ENCODE data around the gene TBC1D10A.

Gene TBC1D10A

GRCh38 chr22:30251711-30252110, 75.0 kb downstream of the TBC1D10A start:
- H3K79me2 ChIP-seq, result no peaks in the 10 kb centered on the region
- no peak overlapping the region for H2AFZ ChIP-seq
- H3K4me3 ChIP-seq (ENCODE audit: low read depth, low read length), result no peak overlapping the region
- TF ChIP-seq, protein P1, sequence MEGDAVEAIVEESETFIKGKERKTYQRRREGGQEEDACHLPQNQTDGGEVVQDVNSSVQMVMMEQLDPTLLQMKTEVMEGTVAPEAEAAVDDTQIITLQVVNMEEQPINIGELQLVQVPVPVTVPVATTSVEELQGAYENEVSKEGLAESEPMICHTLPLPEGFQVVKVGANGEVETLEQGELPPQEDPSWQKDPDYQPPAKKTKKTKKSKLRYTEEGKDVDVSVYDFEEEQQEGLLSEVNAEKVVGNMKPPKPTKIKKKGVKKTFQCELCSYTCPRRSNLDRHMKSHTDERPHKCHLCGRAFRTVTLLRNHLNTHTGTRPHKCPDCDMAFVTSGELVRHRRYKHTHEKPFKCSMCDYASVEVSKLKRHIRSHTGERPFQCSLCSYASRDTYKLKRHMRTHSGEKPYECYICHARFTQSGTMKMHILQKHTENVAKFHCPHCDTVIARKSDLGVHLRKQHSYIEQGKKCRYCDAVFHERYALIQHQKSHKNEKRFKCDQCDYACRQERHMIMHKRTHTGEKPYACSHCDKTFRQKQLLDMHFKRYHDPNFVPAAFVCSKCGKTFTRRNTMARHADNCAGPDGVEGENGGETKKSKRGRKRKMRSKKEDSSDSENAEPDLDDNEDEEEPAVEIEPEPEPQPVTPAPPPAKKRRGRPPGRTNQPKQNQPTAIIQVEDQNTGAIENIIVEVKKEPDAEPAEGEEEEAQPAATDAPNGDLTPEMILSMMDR (IDR thresholded peaks at IDR 0.05), result no peak
- no peak overlapping the region for H3K9ac ChIP-seq
- H3K27ac ChIP-seq, result no peak overlapping the region
- H3K9me3 ChIP-seq (ENCODE audit: control insufficient read depth, low read length), result no peaks in the 10 kb centered on the region
- H3K4me1 ChIP-seq, result no peaks in the 10 kb centered on the region
- H3K36me3 ChIP-seq (ENCODE audit: control insufficient read depth, insufficient read depth, low read length), result no peaks in the 10 kb centered on the region
- no peaks in the 10 kb centered on the region for H3K27me3 ChIP-seq (ENCODE audit: control insufficient read depth, insufficient read depth, low read length)
- H3K4me2 ChIP-seq (ENCODE audit: low read length), result no peak overlapping the region

- TF ChIP-seq, protein P1 (IDR thresholded peaks at IDR 0.05), result no peak
- Histone ChIP-seq H3K27me3 (ENCODE audit: control insufficient read depth, insufficient read depth, low read length) (no peaks in the 10 kb centered on the region), H2AFZ (no peak overlapping the region), H3K4me2 (ENCODE audit: low read length) (no peak overlapping the region), H3K9me3 (ENCODE audit: control insufficient read depth, low read length) (no peaks in the 10 kb centered on the region), H3K27ac (no peak overlapping the region), H3K36me3 (ENCODE audit: control insufficient read depth, insufficient read depth, low read length) (no peaks in the 10 kb centered on the region), H3K9ac (no peak overlapping the region), H3K79me2 (no peaks in the 10 kb centered on the region), H3K4me1 (no peaks in the 10 kb centered on the region), H3K4me3 (ENCODE audit: low read depth, low read length) (no peak overlapping the region)
These were observed 76.0 kb downstream of the TBC1D10A start for GRCh38 chr22:30250661-30251267.

- no peaks in the 10 kb centered on the region for H3K36me3 ChIP-seq (ENCODE audit: control insufficient read depth, insufficient read depth, low read length)
- no peaks in the 10 kb centered on the region for H3K9me3 ChIP-seq (ENCODE audit: control insufficient read depth, low read length)
- H2AFZ ChIP-seq, result no peak overlapping the region
- H3K4me1 ChIP-seq, result no peaks in the 10 kb centered on the region
- H3K9ac ChIP-seq, result no peak overlapping the region
- H3K4me2 ChIP-seq (ENCODE audit: low read length), result no peak overlapping the region
- no peak overlapping the region for H3K4me3 ChIP-seq (ENCODE audit: low read depth, low read length)
- TF ChIP-seq, protein P1 (IDR thresholded peaks at IDR 0.05), result no peak
- no peaks in the 10 kb centered on the region for H3K79me2 ChIP-seq
- H3K27ac ChIP-seq, result no peak overlapping the region
- H3K27me3 ChIP-seq (ENCODE audit: control insufficient read depth, insufficient read depth, low read length), result no peaks in the 10 kb centered on the region
These were observed 76.6 kb downstream of the TBC1D10A start for GRCh38 chr22:30250039-30250565.

DNA sequence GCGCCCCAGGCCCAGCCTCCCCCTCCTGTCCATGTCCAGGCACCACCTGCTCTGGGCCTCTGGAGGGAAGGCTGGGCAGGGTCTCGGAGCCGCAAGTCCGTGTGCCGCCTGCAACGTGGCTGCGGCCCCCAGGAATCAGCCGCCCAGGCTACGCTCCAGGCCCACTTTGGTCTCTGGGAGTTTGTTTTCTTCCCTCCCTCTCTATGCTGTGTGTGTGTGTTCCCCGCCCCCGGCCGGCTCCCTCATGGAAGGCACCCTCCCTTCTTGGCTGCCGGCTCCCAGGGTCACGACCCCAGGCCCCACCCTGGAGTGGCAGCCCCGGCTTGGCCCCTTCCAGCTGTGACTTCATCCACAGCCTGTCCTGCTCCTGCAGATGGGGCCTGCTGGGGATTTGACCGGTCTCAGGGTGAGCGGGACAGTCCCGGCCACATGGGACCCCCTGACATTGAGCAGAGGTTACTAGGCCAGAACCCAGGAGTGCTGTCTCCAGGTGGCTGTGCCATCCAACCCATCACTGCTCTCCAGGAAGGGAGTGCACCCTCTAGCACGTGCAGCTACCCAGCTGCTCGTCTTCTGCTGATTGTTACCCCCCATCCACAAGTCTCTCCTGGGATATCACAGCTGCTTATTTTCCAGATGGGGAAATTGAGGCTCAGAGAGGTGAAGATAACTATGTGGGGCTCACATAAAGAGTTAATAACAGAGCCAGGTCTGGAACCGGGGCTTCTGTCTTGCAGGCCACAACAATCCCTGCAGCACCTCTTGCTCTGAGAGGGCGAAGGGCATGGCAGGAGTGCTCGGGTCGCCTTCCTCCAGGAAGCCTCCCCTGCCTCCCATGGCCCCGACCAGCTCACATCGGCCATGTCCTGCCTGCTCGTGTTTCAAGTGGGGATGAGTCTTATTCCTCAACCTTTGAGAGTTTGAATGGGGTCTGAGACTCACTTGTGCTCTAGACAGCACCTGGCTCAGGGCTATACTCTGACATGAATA, 77.4 kb downstream of the TBC1D10A start:
- Histone ChIP-seq H3K27ac (no peak overlapping the region), H3K9ac (no peak overlapping the region), H3K4me2 (ENCODE audit: low read length) (no peak overlapping the region), H3K9me3 (ENCODE audit: control insufficient read depth, low read length) (no peaks in the 10 kb centered on the region), H3K79me2 (no peaks in the 10 kb centered on the region), H3K27me3 (ENCODE audit: control insufficient read depth, insufficient read depth, low read length) (no peaks in the 10 kb centered on the region), H3K4me3 (ENCODE audit: low read depth, low read length) (no peak overlapping the region), H3K4me1 (no peaks in the 10 kb centered on the region), H3K36me3 (ENCODE audit: control insufficient read depth, insufficient read depth, low read length) (no peaks in the 10 kb centered on the region), H2AFZ (no peak overlapping the region)
- TF ChIP-seq, protein P1 (IDR thresholded peaks at IDR 0.05), result no peak

Measured in parathyroid adenoma (tissue), 2 donors.